ENCODE data around the gene NPEPL1. TPM values are rescaled to one million over a fixed set of nuclear protein-coding genes. Genes with fewer than 3 reads are reported as not detected.
A peak's percentile ranks its signal among the peaks of the same experiment; 100 is the strongest.

Gene NPEPL1
- total RNA-seq, 1 donor from 2014 or later, result 22.9 TPM

- peak overlapping the region; percentile 96 for H3K27ac Mint-ChIP-seq
- peaks cover 36% of the 10 kb centered on the region for H3K36me3 Mint-ChIP-seq (ENCODE audit: low read depth)
Observed at GRCh38 chr20:58661598-58662473, 30.8 kb upstream of the NPEPL1 start.

GRCh38 chr20:58664331-58664730 lies 28.3 kb upstream of the NPEPL1 start:
- Mint-ChIP-seq H3K4me3 (no peak overlapping the region), H3K9me3 (no peaks in the 10 kb centered on the region), H3K36me3 (ENCODE audit: low read depth) (peaks cover 42% of the 10 kb centered on the region), H3K4me1 (ENCODE audit: low read depth) (peaks cover 57% of the 10 kb centered on the region), H3K27me3 (ENCODE audit: insufficient read depth) (no peaks in the 10 kb centered on the region), H3K27ac (no peak overlapping the region)
- intact Hi-C loops (cut with micrococcal nuclease), result no loop called here
- no peak for DNase-seq (ENCODE audit: low spot score)

More at GRCh38 chr20:58661598-58662473, 30.8 kb upstream of the NPEPL1 start:
- H3K27me3 Mint-ChIP-seq (ENCODE audit: insufficient read depth), result no peaks in the 10 kb centered on the region
- intact Hi-C loops (cut with micrococcal nuclease), result loop anchor here (1.0 to 2.0 kb wide), 2 partner anchors 10 to 29 kb away; no protein-coding TSS in a partner anchor
- no peak for DNase-seq (ENCODE audit: low spot score)
- peak overlapping the region; percentile 83 for H3K4me3 Mint-ChIP-seq
- no peaks in the 10 kb centered on the region for H3K9me3 Mint-ChIP-seq
- H3K4me1 Mint-ChIP-seq (ENCODE audit: low read depth), result peaks cover 77% of the 10 kb centered on the region

GRCh38 chr20:58664883-58665282 lies 27.7 kb upstream of the NPEPL1 start:
- no peaks in the 10 kb centered on the region for H3K9me3 Mint-ChIP-seq
- H3K27me3 Mint-ChIP-seq (ENCODE audit: insufficient read depth), result no peaks in the 10 kb centered on the region
- intact Hi-C loops (cut with micrococcal nuclease), result no loop called here
- no peak overlapping the region for H3K4me3 Mint-ChIP-seq
- peaks cover 41% of the 10 kb centered on the region for H3K36me3 Mint-ChIP-seq (ENCODE audit: low read depth)
- H3K4me1 Mint-ChIP-seq (ENCODE audit: low read depth), result peaks cover 57% of the 10 kb centered on the region
- no peak for DNase-seq (ENCODE audit: low spot score)
- H3K27ac Mint-ChIP-seq, result peak overlapping the region; percentile 6

GRCh38 chr20:58665606-58666005 lies 27.0 kb upstream of the NPEPL1 start:
- intact Hi-C loops (cut with micrococcal nuclease), result loop anchor here (2.0 kb wide), 1 partner anchor 13 kb away; no protein-coding TSS in a partner anchor
- Mint-ChIP-seq H3K4me1 (ENCODE audit: low read depth) (peaks cover 56% of the 10 kb centered on the region), H3K36me3 (ENCODE audit: low read depth) (peaks cover 42% of the 10 kb centered on the region), H3K27me3 (ENCODE audit: insufficient read depth) (no peaks in the 10 kb centered on the region), H3K9me3 (no peaks in the 10 kb centered on the region), H3K27ac (no peak overlapping the region), H3K4me3 (no peak overlapping the region)
- no peak for DNase-seq (ENCODE audit: low spot score)

- no peak for DNase-seq (ENCODE audit: low spot score)
- Mint-ChIP-seq H3K4me3 (no peak overlapping the region), H3K27ac (peak overlapping the region; percentile 40), H3K9me3 (no peaks in the 10 kb centered on the region), H3K27me3 (ENCODE audit: insufficient read depth) (no peaks in the 10 kb centered on the region), H3K36me3 (ENCODE audit: low read depth) (peaks cover 38% of the 10 kb centered on the region), H3K4me1 (ENCODE audit: low read depth) (peaks cover 45% of the 10 kb centered on the region)
- intact Hi-C loops (cut with micrococcal nuclease), result loop anchor here (2.0 kb wide), 1 partner anchor 14 kb away; no protein-coding TSS in a partner anchor
Observed at GRCh38 chr20:58666702-58667101, 25.9 kb upstream of the NPEPL1 start.

- H3K4me3 Mint-ChIP-seq, result no peak overlapping the region
- intact Hi-C loops (cut with micrococcal nuclease), result loop anchor here (2.0 kb wide), 1 partner anchor 15 kb away; no protein-coding TSS in a partner anchor
- no peaks in the 10 kb centered on the region for H3K27me3 Mint-ChIP-seq (ENCODE audit: insufficient read depth)
- peaks cover 37% of the 10 kb centered on the region for H3K4me1 Mint-ChIP-seq (ENCODE audit: low read depth)
- no peak for DNase-seq (ENCODE audit: low spot score)
- peaks cover 34% of the 10 kb centered on the region for H3K36me3 Mint-ChIP-seq (ENCODE audit: low read depth)
- no peaks in the 10 kb centered on the region for H3K9me3 Mint-ChIP-seq
- no peak overlapping the region for H3K27ac Mint-ChIP-seq
Observed at GRCh38 chr20:58667975-58668374, 24.6 kb upstream of the NPEPL1 start.

GRCh38 chr20:58668901-58669286 lies 23.7 kb upstream of the NPEPL1 start:
- Mint-ChIP-seq H3K36me3 (ENCODE audit: low read depth) (peaks cover 30% of the 10 kb centered on the region), H3K4me1 (ENCODE audit: low read depth) (peaks cover 29% of the 10 kb centered on the region), H3K27ac (no peak overlapping the region), H3K27me3 (ENCODE audit: insufficient read depth) (no peaks in the 10 kb centered on the region), H3K4me3 (no peak overlapping the region), H3K9me3 (no peaks in the 10 kb centered on the region)
- no peak for DNase-seq (ENCODE audit: low spot score)
- intact Hi-C loops (cut with micrococcal nuclease), result no loop called here

GRCh38 chr20:58669287-58670006 lies 23.2 kb upstream of the NPEPL1 start:
- Mint-ChIP-seq H3K4me3 (no peak overlapping the region), H3K9me3 (no peaks in the 10 kb centered on the region), H3K36me3 (ENCODE audit: low read depth) (peaks cover 34% of the 10 kb centered on the region), H3K27me3 (ENCODE audit: insufficient read depth) (no peaks in the 10 kb centered on the region), H3K4me1 (ENCODE audit: low read depth) (peaks cover 29% of the 10 kb centered on the region), H3K27ac (no peak overlapping the region)
- intact Hi-C loops (cut with micrococcal nuclease), result no loop called here
- DNase-seq (ENCODE audit: low spot score), result no peak

GRCh38 chr20:58670102-58670501 lies 22.5 kb upstream of the NPEPL1 start:
- Mint-ChIP-seq H3K27me3 (ENCODE audit: insufficient read depth) (no peaks in the 10 kb centered on the region), H3K27ac (no peak overlapping the region), H3K9me3 (no peaks in the 10 kb centered on the region), H3K36me3 (ENCODE audit: low read depth) (peaks cover 40% of the 10 kb centered on the region), H3K4me1 (ENCODE audit: low read depth) (peaks cover 26% of the 10 kb centered on the region), H3K4me3 (no peak overlapping the region)
- DNase-seq (ENCODE audit: low spot score), result no peak
- intact Hi-C loops (cut with micrococcal nuclease), result no loop called here

GRCh38 chr20:58670659-58671058 lies 21.9 kb upstream of the NPEPL1 start:
- intact Hi-C loops (cut with micrococcal nuclease), result no loop called here
- Mint-ChIP-seq H3K27ac (no peak overlapping the region), H3K4me3 (no peak overlapping the region), H3K4me1 (ENCODE audit: low read depth) (peaks cover 21% of the 10 kb centered on the region), H3K27me3 (ENCODE audit: insufficient read depth) (no peaks in the 10 kb centered on the region), H3K9me3 (no peaks in the 10 kb centered on the region), H3K36me3 (ENCODE audit: low read depth) (peaks cover 45% of the 10 kb centered on the region)
- DNase-seq (ENCODE audit: low spot score), result no peak

GRCh38 chr20:58673119-58673518 lies 19.5 kb upstream of the NPEPL1 start:
- no peak overlapping the region for H3K27ac Mint-ChIP-seq
- H3K4me3 Mint-ChIP-seq, result no peak overlapping the region
- H3K9me3 Mint-ChIP-seq, result no peaks in the 10 kb centered on the region
- H3K27me3 Mint-ChIP-seq (ENCODE audit: insufficient read depth), result no peaks in the 10 kb centered on the region
- H3K36me3 Mint-ChIP-seq (ENCODE audit: low read depth), result peaks cover 48% of the 10 kb centered on the region
- intact Hi-C loops (cut with micrococcal nuclease), result no loop called here
- H3K4me1 Mint-ChIP-seq (ENCODE audit: low read depth), result peaks cover 13% of the 10 kb centered on the region
- DNase-seq (ENCODE audit: low spot score), result no peak

- H3K27me3 Mint-ChIP-seq (ENCODE audit: insufficient read depth), result no peaks in the 10 kb centered on the region
- no peaks in the 10 kb centered on the region for H3K9me3 Mint-ChIP-seq
- no peak overlapping the region for H3K4me3 Mint-ChIP-seq
- peaks cover 3% of the 10 kb centered on the region for H3K4me1 Mint-ChIP-seq (ENCODE audit: low read depth)
- no peak for DNase-seq (ENCODE audit: low spot score)
- intact Hi-C loops (cut with micrococcal nuclease), result no loop called here
- peaks cover 55% of the 10 kb centered on the region for H3K36me3 Mint-ChIP-seq (ENCODE audit: low read depth)
- H3K27ac Mint-ChIP-seq, result no peak overlapping the region
Observed at GRCh38 chr20:58675146-58675584, 17.4 kb upstream of the NPEPL1 start.

- Mint-ChIP-seq H3K36me3 (ENCODE audit: low read depth) (peaks cover 55% of the 10 kb centered on the region), H3K4me1 (ENCODE audit: low read depth) (no peaks in the 10 kb centered on the region), H3K4me3 (no peak overlapping the region), H3K27me3 (ENCODE audit: insufficient read depth) (no peaks in the 10 kb centered on the region), H3K9me3 (no peaks in the 10 kb centered on the region), H3K27ac (no peak overlapping the region)
- intact Hi-C loops (cut with micrococcal nuclease), result no loop called here
- no peak for DNase-seq (ENCODE audit: low spot score)
Observed at GRCh38 chr20:58675641-58676040, 17.0 kb upstream of the NPEPL1 start.
